Adipose tissue (tissue), 3 donors: ENCODE results near the gene KDM2B. TPM values are rescaled to one million over a fixed set of nuclear protein-coding genes. Genes with fewer than 3 reads are reported as not detected.
"Not testable (repeated sequence)": the region's sequence is repeated elsewhere in the genome, so short reads cannot be mapped to it uniquely, and the experiment has no call there.

Experiments used
- H3K27ac ChIP-seq: one replicate; pipeline ENCODE4 v1.5.1; 2013; ENCODE audit warnings: low read depth, low read length
- WGBS, 3 donors: extraction: QIAGEN DNeasy Blood & Tissue Kit; methylation state at CpG; one replicate each; pipeline ENCODE4 v1.1.7; 2013; 5-methylcytosine and 5-hydroxymethylcytosine counted together
- polyA plus RNA-seq, 3 donors: library from polyadenylated mRNA; stranded (reverse); fragments of 200-250 nt; gene quantifications; one replicate each; pipeline ENCODE4 v1.2.3, GENCODE V29; 2013
- donor health status: healthy with polysubstance abuse.
- donor health status: Bipolar disorder and iron deficiency.
- donor health status: healthy.

The KDM2B gene
- polyA plus RNA-seq, 3 donors, result 6.1 to 9.8 (median 9.3) TPM

DNA sequence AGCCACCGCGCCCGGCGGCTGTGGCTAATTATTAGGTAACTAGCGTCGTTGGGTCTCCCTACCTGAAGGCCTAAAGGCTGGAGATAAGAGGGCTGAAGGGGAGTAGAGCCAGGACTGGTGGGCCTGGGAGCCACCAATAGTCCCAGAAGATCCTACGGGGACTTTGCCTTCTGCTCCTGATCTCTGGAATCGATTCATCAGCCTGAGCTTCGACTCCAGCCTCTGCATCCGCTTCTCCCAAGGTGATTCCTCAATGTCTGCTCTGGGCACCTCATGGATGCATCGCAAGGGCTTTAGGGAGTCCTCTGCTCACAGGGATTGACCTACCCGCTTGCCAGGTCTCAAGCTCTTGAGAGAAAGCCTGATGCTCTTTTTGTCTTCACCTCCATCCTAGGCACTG, 14.7 kb upstream of the KDM2B start:
- no peak overlapping the region for H3K27ac ChIP-seq
- 90 to 97% (median 91%) methylated on average over 11 to 12 of the region's 12 CpGs for WGBS, 3 donors

DNA sequence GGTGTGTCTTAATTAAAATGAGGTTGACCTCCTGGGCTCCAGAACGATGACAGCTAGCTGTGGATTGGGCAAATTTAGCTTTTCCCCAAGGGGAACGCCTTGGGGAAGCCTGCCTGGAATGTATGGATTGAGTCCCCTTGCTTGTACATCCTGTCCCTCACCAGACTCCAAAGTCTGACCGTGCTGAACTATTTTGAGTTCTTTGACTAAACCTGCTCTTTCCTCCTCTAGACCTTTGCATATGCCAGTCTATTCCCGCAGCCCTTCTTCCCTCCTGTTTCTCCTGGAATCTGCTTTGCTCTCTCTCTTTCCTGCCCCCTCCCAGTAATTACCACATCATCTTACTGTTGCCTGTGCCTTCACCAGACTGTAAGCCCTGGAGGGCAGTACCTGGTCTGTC, 11.5 kb upstream of the KDM2B start:
- no peak overlapping the region for H3K27ac ChIP-seq
- 74 to 77% (median 75%) methylated on average over 4 of the region's 4 CpGs for WGBS, 3 donors

DNA sequence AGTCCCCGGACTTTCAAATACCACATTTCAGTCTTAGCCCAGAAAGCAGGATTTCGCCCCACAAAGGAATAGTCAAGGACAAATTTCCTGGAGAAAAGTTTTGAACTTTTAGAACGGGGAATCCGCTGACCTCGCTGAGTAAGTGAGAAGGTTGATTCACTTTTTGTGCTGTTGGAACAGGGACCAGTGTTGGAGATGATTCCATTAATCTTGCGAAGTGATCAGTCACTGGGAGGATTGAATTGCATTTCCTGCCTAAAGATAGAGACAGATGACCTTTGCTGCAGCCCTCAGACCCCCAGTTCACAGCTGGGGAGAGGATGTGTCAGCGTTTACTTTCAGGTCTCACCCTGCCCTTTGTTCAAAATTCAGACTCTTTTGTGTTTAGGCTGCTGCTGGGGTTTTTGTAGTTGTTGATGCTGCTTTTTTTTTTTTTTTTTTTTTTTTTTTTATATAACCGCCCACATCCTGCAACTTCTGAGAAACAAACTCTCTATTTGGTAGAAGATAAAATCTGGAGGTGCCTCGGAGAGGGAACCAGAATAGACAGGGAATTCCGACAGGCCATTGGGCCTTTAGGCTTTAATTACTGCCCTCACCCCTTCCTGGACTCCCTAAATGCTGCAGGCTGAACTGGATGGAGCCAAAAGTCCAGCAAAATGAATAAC, 9.8 kb upstream of the KDM2B start:
- no peak overlapping the region for H3K27ac ChIP-seq
- WGBS, 3 donors, result 4 to 44% (median 17%) methylated on average over 10 of the region's 10 CpGs

DNA sequence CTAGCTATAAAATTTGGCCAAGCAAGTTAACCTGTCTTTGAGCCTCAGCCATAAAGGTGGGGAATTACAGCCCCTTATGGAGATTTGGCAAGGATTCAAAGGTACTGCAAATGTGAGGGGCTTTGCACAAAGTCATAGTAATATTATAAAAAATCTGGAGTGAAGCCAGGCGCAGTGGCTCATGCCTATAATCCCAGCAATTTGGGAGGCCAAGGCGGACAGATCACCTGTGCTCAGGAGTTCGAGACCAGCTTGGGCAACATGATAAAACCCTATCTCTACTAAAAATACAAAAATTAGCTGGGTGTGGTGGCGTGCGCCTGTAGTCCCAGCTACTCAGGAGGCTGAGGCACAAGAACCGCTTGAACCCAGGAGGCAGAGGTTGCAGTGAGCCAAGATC, 4.1 kb upstream of the KDM2B start:
- not testable (repeated sequence) for H3K27ac ChIP-seq
- WGBS, 3 donors, result 96 to 97% (median 97%) methylated on average over 6 of the region's 6 CpGs

DNA sequence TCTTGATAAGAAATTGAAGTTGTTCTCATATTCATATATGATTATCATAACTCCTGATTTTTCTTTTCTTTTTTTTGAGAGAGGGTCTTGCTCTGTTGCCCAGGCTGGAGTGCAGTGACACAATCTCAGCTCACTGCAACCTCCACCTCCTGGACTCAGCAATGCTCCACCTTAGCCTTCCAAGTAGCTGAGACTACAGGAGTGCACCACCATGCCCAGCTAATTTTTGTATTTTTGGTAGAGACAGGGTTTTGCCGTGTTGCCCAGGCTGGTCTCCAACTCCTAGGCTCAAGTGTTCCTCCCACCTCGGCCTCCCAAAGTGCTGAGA, 2.5 kb upstream of the KDM2B start:
- H3K27ac ChIP-seq, result not testable (repeated sequence)
- 81 to 87% (median 87%) methylated on average over 2 of the region's 2 CpGs for WGBS, 3 donors

DNA sequence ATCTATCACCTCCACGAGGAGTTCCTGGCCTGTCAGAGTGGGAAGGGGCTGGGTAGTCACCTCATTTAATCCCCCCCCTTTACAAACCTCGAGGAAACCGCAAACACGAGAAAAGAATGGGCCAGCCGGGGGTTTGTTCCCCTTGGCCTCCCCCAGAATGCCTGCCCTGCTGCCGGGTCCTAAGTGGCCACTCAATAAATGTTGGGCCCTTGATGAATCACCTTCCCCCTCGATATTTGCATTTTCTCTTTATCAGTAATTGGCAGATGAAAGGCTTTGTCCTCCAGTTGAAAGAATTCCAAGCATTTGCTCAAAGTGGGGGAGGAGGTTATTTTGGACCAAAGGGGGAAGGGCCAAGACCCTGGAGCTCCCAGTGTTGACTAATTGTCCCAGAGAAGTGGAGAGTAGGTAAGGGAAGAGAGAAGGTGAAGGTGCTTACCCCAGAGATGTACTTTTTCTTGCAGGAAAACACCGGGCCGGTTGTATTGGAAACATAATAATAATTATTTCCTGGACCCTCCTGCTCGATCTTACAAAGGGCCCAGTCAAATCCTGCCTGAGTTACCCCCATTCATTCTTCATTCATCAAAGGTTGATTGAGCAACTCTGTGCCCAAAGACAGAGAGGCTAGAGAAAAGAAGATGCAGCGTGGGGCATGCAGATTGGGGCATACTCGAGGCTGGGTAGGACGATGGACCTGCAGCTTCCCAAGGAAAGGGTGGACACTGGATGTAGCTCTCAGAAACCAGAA, 1.9 kb upstream of the KDM2B start:
- 47 to 56% (median 52%) methylated on average over 13 of the region's 13 CpGs for WGBS, 3 donors
- H3K27ac ChIP-seq, result no peak overlapping the region

DNA sequence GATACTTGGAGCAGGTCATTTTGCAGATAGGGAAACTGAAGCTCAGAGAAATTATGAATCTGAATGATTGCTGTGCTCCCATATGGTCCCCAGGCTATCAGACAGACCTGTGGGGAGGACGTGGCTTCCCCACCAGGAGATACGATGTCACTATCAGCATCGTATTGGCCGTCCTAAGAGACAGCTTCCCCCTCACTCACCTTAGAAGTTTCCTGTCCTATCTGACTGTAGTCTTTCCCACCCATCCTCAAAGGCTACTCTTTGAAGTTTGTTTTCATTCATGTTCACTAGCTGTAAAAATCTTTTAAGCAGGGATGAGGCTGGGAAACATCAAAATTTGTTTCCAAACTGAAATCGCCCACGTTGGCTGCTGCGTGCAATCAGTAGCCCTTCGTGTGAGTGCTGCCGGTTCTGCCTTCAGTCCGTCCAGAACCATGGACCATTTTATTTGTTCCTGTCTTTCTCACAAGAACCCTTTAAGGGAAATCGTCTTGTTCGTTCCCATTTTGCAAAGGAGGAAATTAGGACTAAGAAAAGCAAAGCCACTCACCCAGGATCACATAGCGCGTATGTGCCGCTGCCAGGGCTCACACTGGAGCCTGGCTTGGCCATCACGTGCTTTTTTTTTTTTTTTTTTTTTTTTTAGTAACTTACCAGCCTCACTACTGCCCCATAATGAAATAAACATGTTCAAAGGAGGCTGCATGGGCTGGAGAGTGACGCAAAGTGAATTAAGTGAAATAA, 1.0 kb upstream of the KDM2B start:
- 26 to 47% (median 30%) methylated on average over 17 of the region's 17 CpGs for WGBS, 3 donors

DNA sequence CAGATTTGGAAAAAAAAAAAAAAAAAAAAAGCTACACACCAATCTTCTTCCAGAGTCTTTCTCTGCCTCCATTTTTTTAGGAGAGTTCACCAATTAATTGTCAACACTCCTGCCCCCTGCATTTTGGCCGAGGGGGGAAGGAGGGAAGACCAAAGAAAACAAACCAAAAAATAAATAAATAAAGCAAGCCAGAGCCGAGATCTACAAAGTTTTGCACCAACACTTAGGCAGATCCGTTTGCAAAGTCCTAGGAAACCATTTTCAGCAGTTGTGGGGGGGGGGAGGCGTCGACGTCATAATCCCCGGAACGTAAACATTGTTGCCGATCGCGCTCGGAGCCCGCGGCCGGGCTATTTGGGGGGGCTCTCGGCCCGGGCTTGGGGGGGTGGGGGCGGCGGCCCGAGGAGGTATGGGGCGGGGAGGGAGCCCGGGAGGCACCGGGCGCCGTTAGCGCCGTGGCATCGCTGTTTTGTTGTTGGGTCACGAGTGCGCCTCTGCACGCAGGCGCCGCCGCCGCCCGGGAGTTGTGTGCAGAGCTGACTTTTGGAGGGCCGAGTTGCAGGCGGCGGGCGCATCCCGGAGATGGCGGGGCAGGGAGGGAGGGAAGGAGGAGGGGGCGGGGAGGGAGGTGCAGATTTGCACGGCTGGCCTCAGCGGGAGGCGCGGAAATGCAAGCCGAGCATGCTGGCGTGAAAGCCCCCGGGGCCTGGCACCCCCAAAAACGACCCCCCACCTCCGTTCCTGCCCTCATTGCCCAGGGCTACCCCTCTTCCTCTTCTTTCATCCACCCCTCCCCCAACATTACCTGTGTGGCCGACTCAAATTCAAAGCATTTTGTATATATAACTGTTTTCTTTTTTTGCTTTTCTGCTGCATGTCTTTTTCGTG, 598 bp downstream of the KDM2B start:
- whole genome bisulfite sequencing, 3 donors, result 1 to 2% (median 1%) methylated on average over 45 to 54 of the region's 54 CpGs
- H3K27ac ChIP-seq, result no peak overlapping the region

More for the DNA sequence above, 1.0 kb upstream of the KDM2B start:
- no peak overlapping the region for H3K27ac ChIP-seq

DNA sequence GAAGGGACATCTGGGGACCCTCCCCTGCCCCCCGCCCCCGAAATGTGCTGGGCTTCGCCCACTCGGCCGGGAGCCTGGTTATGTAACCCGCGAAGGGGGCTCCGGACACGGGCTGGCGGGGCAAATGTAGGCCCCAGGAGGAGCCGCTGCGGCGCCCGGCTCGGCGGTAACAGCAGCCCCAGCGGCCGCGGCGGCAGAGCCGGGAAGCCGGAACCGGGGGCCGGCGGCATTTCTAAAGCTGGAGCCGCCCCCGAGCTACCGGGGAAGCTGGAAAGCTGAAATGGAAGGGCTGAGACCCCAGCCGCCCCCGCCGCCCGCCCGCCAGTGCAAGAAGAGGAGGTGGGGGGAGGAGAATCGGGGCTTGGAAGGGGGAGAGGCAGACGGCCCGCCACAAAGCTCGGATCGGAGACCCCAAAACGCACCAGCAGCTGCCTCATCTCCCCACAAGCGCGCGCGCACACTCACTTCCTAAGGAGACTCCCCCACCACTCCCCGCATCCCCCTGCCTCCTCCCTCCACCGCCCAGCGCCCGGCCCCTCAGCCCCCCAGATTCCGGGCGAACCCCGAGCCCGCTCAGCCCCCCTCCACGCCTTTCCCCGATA, 1.5 kb downstream of the KDM2B start:
- no peak overlapping the region for H3K27ac ChIP-seq
- WGBS, 3 donors, result 0 to 1% (median 1%) methylated on average over 47 to 53 of the region's 53 CpGs

DNA sequence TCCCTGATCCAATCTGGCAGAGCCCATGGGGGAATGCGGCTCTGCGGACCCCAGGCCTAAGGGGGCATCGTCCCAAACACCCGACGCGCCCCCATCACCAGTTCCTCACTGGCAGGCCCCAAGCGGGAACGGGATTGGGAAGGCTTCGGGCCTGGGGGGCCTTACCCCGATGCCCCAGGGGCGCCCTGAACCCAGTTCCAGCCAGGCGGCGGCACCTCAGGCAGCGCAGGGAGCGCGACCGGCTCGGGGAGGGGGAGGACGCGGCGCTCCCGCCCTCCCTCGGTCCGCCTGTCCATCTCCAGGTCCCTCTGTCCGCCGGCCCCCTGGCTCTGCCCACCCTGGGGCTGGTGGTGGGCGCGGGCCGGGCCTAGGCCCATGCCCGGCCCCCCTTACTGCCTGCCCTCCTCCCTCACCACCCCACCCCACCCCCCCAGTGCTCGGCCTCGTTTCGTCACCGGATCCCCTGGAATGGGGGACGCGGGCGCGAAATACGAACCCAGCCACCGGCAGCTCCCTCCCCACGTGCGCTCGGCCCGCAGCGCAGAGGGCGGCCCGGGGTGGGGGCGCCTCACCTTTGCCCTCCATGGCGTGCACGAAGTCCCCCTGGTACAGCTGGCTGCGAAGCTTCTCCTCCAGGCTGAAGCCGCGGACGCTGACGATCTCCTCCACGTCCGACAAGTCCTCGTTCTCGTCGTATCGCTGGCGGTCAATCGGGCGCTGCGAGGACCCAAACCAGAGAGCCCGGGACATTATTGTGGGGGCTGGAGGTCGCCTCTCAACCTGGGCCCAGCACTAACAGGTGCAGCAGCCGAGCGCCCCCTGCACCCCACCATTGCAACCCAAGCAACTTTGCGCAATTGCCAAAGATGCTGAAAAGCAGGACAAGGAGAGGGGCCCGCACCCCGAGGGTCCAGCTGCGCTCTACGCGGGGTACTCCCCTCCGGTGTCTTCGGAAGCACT, 2.3 kb downstream of the KDM2B start:
- no peak overlapping the region for H3K27ac ChIP-seq
- 23 to 28% (median 23%) methylated on average over 56 to 77 of the region's 77 CpGs for WGBS, 3 donors

DNA sequence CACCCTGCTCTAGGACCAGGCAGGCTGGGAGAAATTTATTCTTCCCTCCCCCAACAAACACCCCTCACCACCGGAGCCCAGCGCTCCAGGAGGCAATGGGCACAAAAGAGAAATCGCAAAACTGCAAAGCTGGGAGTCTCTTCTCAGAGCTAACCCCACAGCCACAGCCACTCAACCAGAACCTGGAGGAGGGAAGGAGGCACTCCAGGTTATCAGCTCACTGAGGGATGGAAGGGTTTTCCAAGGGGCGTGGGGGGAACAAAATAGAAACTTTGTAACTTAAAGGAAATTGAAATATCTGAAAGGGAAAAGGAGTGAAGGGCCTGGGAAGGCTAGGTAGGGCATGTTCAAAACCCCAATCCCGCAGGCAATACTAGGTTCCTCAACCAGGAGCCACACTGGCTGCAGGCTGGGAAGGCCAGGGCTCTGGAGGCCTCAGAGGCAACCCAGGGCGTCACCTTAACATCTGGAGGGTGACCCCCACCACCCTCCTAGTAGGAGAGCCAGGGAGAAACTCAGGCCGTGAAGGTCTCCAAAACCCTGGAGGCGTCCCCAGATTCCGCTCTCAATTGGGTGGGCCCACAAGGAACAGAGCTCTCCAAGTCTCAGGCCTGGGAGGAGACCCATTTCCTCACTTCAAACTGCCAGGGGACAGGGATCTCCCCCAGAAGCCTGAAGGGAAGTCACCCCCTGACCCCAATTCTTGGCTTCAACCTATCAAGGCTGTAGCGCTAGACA, 3.2 kb downstream of the KDM2B start:
- H3K27ac ChIP-seq, result no peak overlapping the region
- WGBS, 3 donors, result 80 to 91% (median 86%) methylated on average over 10 of the region's 10 CpGs

DNA sequence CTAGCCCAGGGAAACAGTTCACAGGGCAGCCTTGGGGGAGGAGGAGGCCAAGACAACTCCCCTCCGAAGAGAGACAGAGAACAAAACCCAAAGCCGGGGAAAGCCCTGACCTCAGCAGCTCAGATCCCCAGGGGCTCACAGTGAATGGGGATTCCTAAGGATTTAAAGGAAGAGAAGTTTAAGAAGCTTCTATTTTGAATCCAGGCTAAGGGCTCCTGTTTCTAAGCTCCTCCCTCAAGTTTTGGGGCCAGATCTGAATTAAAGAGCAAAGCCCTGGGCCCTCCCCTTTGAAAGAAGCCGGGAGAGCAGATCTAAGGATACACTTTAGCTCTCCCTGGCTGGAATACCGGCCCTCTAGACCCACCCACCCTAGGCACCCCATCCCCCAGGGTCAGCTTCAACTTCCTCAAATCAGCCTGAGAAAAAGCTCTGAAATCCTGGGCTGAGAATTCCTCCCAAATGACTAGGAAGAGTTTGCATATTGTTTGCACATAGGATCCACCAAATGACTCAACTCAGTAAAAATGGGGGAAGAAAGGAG, 3.9 kb downstream of the KDM2B start:
- WGBS, 3 donors, result 36 to 53% (median 52%) methylated on average over 4 of the region's 4 CpGs
- H3K27ac ChIP-seq, result no peak overlapping the region

DNA sequence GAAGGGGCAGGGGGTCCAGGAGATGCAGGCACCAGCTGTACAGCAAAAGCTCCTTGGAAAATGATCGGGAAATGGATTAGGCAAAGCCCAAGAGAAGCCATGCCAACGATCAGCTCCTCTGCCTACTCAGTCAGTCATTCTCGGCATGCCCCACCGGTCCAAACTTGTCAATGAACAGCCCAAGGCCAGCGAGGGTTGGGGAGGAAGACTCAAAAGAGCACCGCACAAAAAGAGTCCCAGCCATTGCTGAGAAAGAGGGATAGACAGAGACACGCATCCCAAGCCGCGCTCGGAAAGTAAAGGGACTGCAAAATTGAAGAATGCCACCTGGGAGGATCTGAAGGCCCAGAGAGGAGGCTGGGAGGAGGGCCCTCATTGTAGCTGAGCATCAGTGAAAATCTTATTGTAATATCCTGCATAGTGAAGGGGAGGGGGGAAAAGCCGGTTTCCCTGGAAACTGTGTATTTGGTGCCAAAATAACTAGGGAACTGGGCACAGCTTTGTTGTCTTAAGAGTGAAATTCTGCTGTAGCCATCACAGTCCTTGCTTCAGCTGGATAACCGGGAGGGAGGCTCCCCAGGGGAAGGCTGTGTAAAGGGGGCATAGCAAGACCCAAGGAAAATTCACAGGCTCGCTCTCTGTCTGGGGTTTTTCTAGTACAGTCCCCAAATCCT, 4.7 kb downstream of the KDM2B start:
- no peak overlapping the region for H3K27ac ChIP-seq
- WGBS, 3 donors, result 76 to 88% (median 85%) methylated on average over 13 of the region's 13 CpGs

DNA sequence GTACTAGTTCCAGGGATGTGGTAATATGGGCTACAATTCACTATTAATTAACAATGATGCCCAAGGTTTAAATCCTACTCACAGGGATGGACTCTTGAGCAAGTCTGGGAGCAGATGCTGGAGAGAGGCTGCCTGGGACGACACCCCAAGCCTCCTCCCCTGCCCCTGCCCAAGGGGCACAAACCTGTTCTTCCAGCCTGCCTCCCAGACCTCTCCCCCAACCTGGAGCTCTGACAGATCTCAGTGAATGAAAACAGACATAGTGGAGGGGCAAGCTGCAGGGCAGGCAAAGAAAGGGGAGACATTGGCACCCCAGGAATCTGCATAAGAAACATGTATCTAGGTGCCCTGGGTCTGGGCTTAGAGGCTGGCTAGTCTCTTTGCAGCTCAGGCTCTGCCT, 5.8 kb downstream of the KDM2B start:
- whole genome bisulfite sequencing, 3 donors, result 53 to 86% (median 80%) methylated on average over 1 of the region's 1 CpG
- H3K27ac ChIP-seq, result no peak overlapping the region

DNA sequence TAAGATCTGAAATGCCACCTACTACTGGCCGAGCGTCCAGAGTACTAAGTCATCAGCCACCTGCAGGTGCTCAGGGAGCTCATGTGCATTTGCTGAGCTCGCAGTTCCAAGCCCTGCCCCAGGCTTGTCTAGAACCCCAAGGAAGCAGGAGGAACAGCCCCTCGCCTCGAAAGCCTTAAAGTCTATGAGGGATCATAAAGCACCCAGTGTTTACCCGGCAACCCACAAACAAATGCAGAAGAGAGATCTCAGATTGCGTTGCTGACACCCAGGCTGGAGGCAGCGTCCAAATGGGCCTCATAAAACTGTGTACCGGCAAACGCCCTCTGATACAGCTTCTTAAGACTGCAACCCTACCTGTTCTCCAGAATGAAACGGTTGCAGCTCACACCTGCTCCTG, 6.8 kb downstream of the KDM2B start:
- no peak overlapping the region for H3K27ac ChIP-seq
- WGBS, 3 donors, result 90 to 96% (median 95%) methylated on average over 11 of the region's 11 CpGs

DNA sequence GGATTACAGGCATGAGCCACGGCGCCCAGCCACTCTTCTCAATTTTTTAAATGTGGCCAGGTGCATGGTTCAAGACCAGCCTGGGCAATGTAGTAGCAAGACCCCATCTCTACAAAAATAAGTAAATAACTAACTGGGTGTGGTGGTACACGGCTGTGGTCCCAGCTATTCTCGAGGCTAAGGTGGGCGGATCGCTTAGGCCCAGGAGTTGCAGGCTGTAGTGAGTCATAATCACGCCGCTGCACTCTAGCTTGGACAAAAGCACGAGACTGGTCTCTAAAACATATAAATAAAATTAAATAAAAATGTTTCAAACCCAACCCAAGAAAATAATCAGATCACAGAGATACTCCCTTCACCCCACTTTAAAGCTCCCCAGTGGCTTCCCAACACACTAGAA, 8.9 kb downstream of the KDM2B start:
- H3K27ac ChIP-seq, result no peak overlapping the region
- WGBS, 3 donors, result 91 to 93% (median 92%) methylated on average over 9 of the region's 9 CpGs
